ENCODE results near the gene ARMH3. TPM values are rescaled to one million over a fixed set of nuclear protein-coding genes. Genes with fewer than 3 reads are reported as not detected.

The ARMH3 gene
- total and polyA plus RNA-seq, 10 donors, result 11.6 to 37.4 (median 21.6) TPM

- Histone ChIP-seq H3K4me1 (peaks cover 17 to 79% (median 54%) of the 10 kb centered on the region in 6 donors), H3K9me3 (no peaks in the 10 kb centered on the region), H3K27ac (peak overlapping the region; percentile 59 to 89 (median 84)), H3K36me3 (peaks cover 0 to 22% (median 0%) of the 10 kb centered on the region in 6 donors), H3K27me3 (replicated peaks in 1 of 7) (no peaks in the 10 kb centered on the region), H3K4me3 (peak overlapping the region in 7 of 8 donors; percentile 52 to 83 (median 56))
- intact Hi-C loops (cut with DNase I; ENCODE audit: low total_unique reads), result no loop called here
- TF ChIP-seq POLR2A (IDR thresholded peaks at IDR 0.05), result no peak
- TF ChIP-seq CTCF (IDR thresholded peaks at IDR 0.05 in 8 of 11, conservative IDR thresholded peaks at IDR 0.05 in 3 of 11), result no peak
- TF ChIP-seq POLR2AphosphoS5 (IDR thresholded peaks at IDR 0.05), result no peak
- no peak for DNase-seq
- WGBS, 5 donors, result 42 to 61% (median 57%) methylated on average over 5 to 9 of the region's 9 CpGs
These were observed 224.7 kb downstream of the ARMH3 start for GRCh38 chr10:101831169-101831811.

- peak overlapping the region; percentile 39 to 83 (median 56) for H3K4me3 ChIP-seq
- peak overlapping the region; percentile 59 to 89 (median 84) for H3K27ac ChIP-seq
- 1% methylated on average over 27 to 56 of the region's 56 CpGs for WGBS, 5 donors
- intact Hi-C loops (cut with DNase I; ENCODE audit: low total_unique reads), result no loop called here
- DNase-seq, result peak; percentile 98
- H3K4me1 ChIP-seq, result peaks cover 17 to 71% (median 46%) of the 10 kb centered on the region in 6 donors
- peaks cover 0 to 25% (median 0%) of the 10 kb centered on the region in 6 donors for H3K36me3 ChIP-seq
- H3K27me3 ChIP-seq (replicated peaks in 1 of 7), result no peaks in the 10 kb centered on the region
- no peaks in the 10 kb centered on the region for H3K9me3 ChIP-seq
- TF ChIP-seq POLR2A (IDR thresholded peaks at IDR 0.05), result peak in 1 of 3 donors; percentile 8
- TF ChIP-seq POLR2AphosphoS5 (IDR thresholded peaks at IDR 0.05), result peak; percentile 77 to 90 (median 85)
- no peak for TF ChIP-seq CTCF (IDR thresholded peaks at IDR 0.05 in 8 of 11, conservative IDR thresholded peaks at IDR 0.05 in 3 of 11)
These were observed 225.4 kb downstream of the ARMH3 start for GRCh38 chr10:101830322-101831168.

- intact Hi-C loops (cut with DNase I; ENCODE audit: low total_unique reads), result no loop called here
- peaks cover 0 to 33% (median 0%) of the 10 kb centered on the region in 6 donors for H3K36me3 ChIP-seq
- peak; percentile 93 for DNase-seq
- H3K27me3 ChIP-seq (replicated peaks in 1 of 7), result no peaks in the 10 kb centered on the region
- H3K4me1 ChIP-seq, result peaks cover 17 to 63% (median 38%) of the 10 kb centered on the region in 6 donors
- TF ChIP-seq POLR2AphosphoS5 (IDR thresholded peaks at IDR 0.05) (peak in 2 of 3 donors; percentile 6 to 45), POLR2A (IDR thresholded peaks at IDR 0.05) (no peak)
- H3K4me3 ChIP-seq, result peak overlapping the region; percentile 39 to 83 (median 56)
- WGBS, 5 donors, result 5 to 15% (median 6%) methylated on average over 17 to 31 of the region's 31 CpGs
- no peaks in the 10 kb centered on the region for H3K9me3 ChIP-seq
- peak overlapping the region; percentile 59 to 89 (median 84) for H3K27ac ChIP-seq
These were observed 226.2 kb downstream of the ARMH3 start for GRCh38 chr10:101829561-101830315.
